ENCODE results near the gene UNC80.

DNA sequence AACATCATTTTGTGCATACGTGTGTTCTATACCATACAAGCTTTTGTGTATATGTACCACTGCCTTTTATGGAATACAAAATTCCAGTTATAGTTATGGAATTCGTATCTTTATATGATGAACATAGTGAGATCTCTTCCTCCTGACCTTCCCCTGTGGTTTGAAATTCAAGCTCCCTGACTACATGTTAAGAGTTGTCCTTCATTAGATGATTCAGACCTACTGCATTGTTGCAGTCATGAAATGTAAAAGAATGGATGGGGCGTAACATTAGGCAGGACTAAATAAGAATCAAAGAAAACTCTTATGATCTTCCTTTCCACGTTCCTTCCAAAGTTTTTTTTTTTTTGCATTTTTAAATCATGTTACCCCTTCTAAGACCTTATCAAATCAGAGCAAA, 107.1 kb downstream of the UNC80 start:
- TF ChIP-seq, protein P1, sequence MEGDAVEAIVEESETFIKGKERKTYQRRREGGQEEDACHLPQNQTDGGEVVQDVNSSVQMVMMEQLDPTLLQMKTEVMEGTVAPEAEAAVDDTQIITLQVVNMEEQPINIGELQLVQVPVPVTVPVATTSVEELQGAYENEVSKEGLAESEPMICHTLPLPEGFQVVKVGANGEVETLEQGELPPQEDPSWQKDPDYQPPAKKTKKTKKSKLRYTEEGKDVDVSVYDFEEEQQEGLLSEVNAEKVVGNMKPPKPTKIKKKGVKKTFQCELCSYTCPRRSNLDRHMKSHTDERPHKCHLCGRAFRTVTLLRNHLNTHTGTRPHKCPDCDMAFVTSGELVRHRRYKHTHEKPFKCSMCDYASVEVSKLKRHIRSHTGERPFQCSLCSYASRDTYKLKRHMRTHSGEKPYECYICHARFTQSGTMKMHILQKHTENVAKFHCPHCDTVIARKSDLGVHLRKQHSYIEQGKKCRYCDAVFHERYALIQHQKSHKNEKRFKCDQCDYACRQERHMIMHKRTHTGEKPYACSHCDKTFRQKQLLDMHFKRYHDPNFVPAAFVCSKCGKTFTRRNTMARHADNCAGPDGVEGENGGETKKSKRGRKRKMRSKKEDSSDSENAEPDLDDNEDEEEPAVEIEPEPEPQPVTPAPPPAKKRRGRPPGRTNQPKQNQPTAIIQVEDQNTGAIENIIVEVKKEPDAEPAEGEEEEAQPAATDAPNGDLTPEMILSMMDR (conservative IDR thresholded peaks at IDR 0.05; ENCODE audit: low read depth, low read length): no peak
- TF ChIP-seq EZH2 (IDR thresholded peaks at IDR 0.05; ENCODE audit: low read length, unreplicated experiment): no peak
